ENCODE data around the gene CLPSL2.

GRCh38 chr6:35729722-35730121 is 46.7 kb upstream of the CLPSL2 start:
- TF ChIP-seq POLR2A (IDR thresholded peaks at IDR 0.05) = peak in 1 of 2 donors; percentile 85
- TF ChIP-seq, protein P1, sequence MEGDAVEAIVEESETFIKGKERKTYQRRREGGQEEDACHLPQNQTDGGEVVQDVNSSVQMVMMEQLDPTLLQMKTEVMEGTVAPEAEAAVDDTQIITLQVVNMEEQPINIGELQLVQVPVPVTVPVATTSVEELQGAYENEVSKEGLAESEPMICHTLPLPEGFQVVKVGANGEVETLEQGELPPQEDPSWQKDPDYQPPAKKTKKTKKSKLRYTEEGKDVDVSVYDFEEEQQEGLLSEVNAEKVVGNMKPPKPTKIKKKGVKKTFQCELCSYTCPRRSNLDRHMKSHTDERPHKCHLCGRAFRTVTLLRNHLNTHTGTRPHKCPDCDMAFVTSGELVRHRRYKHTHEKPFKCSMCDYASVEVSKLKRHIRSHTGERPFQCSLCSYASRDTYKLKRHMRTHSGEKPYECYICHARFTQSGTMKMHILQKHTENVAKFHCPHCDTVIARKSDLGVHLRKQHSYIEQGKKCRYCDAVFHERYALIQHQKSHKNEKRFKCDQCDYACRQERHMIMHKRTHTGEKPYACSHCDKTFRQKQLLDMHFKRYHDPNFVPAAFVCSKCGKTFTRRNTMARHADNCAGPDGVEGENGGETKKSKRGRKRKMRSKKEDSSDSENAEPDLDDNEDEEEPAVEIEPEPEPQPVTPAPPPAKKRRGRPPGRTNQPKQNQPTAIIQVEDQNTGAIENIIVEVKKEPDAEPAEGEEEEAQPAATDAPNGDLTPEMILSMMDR (IDR thresholded peaks at IDR 0.05) = peak in 2 of 6 experiments; percentile 42 to 53

Measured in Peyer's patch (tissue), 4 donors.